ENCODE measurements around the gene SLC26A3.
"Not testable (repeated sequence)": the region's sequence is repeated elsewhere in the genome, so short reads cannot be mapped to it uniquely, and the experiment has no call there.

SLC26A3 gene

GRCh38 chr7:107803009-107803610, at the start of gene SLC26A3:
TSS of gene SLC26A3 (minus strand) at chr7:107803223. CDS start at chr7:107794509, 8,714 bp downstream.
- no peak for DNase-seq (ENCODE audit: low read depth, low spot score)

DNA sequence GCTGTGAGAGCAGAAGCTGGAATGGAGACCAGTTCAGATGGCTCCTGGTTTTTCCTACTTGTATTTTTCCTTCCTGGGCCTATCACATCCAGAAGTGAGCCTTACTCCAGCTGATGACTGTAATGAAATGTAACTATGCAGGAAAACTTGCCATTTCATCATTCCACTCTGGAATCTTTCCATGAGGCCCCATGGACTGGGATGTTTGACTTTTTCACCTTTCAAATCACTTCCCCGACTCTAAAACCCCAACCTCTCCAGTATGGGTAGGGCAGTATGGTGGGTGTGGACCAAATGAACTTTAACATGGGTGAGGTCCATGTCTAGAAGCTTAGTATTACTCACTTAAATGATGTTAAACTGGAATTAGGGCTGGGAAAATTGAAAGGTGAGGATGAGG, 47.6 kb upstream of the SLC26A3 start:
- DNase-seq (ENCODE audit: low read depth, low spot score): no peak

DNA sequence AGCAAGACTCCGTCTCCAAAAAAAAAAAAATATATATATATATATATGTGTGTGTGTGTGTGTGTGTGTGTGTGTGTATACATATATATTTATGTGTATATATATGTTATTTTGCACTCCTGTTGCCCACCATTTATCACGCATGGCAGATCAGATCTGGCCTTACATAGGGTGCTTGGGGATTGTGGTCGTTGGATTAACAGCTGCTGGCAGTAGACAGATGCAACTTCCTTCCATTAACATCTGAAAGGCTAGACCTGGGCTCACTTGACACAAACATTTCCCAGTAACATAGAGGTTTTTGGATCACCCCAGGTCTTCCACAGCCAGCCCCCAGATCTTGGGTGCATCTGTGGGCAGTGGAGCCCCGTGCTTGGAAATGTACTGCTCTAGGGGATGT, 47.2 kb upstream of the SLC26A3 start:
- DNase-seq (ENCODE audit: low read depth, low spot score): no peak

- not testable (repeated sequence) for DNase-seq (ENCODE audit: low read depth, low spot score)
Observed at GRCh38 chr7:107848211-107848610, 45.2 kb upstream of the SLC26A3 start.

DNA sequence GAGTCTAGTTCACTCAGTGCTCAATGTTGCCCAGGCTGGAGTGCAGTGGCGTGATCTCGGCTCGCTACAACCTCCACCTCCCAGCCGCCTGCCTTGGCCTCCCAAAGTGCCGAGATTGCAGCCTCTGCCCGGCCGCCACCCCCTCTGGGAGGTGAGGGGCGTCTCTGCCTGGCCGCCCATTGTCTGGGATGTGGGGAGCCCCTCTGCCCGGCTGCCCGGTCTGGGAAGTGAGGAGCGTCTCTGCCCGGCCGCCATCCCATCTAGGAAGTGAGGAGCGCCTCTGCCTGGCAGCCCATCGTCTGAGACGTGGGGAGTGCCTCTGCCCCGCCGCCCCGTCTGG, 44.8 kb upstream of the SLC26A3 start:
- not testable (repeated sequence) for DNase-seq (ENCODE audit: low read depth, low spot score)

- no peak for DNase-seq (ENCODE audit: low read depth, low spot score)
Observed at GRCh38 chr7:107847168-107847835, 44.3 kb upstream of the SLC26A3 start.

- no peak for DNase-seq (ENCODE audit: low read depth, low spot score)
Observed at GRCh38 chr7:107846324-107846723, 43.3 kb upstream of the SLC26A3 start.

DNA sequence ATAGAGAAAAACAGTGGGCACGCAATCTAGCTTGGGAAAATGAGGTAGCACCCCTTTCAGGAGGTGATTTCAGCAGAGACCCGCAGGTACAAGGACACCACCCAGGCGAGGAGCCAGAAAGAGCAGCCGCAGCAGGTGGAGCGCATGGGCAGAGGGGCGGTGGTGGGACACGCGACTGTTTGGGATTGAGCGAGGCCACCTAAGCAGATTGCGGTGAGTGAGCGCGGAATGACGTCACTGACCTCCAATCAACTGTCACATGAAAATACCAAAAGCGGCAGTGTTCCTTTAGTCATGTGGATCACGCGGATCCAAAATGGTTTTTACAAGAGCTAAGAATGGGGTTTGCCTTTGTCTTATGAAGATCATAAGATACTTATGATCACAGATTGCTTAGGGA, 40.2 kb upstream of the SLC26A3 start:
- no peak for DNase-seq (ENCODE audit: low read depth, low spot score)

GRCh38 chr7:107842213-107842612, 39.2 kb upstream of the SLC26A3 start:
- no peak for DNase-seq (ENCODE audit: low read depth, low spot score)

- DNase-seq (ENCODE audit: low read depth, low spot score): no peak
Observed at GRCh38 chr7:107838816-107839565, 36.0 kb upstream of the SLC26A3 start.

DNA sequence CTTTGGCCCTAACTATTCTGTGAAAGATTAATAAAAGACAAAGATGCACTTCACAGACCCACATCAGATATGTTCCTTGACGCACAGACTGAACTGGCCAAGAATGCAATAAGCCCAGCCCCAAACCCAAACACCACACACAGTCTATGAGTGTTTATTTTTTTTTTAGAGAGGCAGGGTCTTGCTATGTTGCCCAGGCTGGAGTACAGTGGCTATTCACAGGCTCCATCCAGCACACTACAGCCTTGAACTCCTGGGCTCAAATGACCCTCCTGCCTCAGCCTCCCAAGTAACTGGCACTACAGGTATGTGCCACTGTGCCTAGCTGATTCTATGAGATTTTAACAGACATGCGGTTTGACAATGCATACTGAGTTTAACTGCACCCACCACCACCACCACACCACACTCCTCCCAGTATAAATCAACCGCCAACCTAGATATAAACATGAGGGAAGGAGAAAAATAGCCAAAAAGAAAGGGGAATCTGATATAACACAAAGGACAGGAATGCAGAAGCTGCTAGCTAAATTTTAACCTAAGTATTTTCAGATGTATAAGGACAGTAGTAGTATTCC, 35.1 kb upstream of the SLC26A3 start:
- no peak for DNase-seq (ENCODE audit: low read depth, low spot score)

GRCh38 chr7:107837145-107837512, 34.1 kb upstream of the SLC26A3 start:
- no peak for DNase-seq (ENCODE audit: low read depth, low spot score)

DNA sequence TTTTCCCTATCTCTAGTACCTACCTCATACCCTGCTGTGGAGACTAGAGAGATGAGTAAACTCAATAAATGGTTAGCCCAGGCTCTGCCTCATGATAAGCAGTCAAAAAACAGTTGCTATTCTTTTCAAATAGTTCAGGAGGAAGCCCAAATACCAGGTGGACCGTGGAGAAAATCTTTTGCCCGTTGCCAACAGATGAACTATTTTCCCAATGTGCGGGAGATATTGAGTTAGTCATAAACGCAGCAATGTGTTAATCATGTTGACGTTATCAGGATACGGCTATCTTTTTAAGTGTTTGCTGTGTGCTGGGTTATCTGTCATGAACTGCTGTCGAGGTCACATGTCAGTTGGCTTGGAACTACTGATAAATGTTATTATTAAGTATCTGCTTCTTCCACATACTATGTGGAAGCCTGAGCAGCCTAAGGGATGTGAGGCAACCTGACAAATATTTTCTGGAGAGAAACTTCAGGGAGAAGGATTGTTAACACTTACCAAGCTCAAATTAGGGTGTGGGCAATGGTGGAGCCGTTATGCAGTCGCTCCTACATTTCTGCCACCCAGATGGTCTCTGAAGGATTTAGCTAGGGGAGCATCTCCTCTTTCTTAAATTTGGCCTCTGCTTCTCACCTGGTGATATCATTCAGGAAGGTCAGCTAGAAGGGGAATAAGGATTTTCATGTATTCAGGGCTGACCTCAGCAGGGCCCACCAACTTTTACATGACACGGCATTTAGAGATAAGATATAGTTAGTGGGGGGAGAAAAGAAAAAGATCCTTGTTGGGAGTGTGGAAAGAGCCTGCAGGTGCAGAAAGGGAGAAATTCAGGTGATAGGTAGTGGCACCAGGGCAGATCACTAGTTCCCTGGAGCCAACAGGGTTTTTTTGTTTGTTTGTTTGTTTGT, 33.5 kb upstream of the SLC26A3 start:
- no peak for DNase-seq (ENCODE audit: low read depth, low spot score)

DNA sequence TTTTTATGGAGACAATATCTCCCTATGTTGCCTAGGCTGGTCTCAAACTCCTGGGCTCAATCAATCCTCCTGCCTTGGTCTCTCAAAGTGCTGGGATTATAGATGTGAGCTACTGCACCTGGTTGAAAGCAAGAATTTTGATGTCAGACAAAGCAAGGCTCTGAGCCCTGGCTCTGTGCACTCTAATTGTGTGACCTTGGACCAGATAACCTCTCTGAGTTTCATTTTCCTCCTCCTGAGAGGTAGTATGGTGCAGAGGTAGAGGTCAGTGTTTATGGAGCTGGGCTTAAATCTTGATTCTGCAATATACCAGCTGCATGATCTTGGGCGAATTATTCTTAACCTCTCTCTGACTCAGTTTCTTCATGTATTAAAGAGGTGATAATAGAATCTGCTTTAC, 31.4 kb upstream of the SLC26A3 start:
- DNase-seq (ENCODE audit: low read depth, low spot score): no peak

DNA sequence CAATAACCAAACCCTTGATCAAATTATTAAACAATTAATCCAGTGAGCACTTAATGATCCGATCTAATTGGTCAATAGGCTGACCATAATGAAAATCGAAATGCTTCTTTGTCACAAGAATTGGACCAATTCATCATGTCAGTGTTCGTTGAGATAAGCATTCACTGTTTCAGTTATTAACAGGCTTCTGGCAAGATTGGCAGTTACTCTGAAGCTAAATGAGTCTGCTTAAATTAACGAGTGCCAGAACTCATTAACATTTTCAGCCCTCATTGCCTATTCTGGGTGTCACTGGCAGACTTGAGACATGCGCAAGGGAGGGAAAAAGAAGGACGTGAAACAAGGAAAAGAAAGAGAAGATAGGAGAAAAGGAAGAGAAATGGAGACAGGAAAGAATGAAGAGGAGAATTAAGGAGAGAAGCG, 30.7 kb upstream of the SLC26A3 start:
- no peak for DNase-seq (ENCODE audit: low read depth, low spot score)

DNA sequence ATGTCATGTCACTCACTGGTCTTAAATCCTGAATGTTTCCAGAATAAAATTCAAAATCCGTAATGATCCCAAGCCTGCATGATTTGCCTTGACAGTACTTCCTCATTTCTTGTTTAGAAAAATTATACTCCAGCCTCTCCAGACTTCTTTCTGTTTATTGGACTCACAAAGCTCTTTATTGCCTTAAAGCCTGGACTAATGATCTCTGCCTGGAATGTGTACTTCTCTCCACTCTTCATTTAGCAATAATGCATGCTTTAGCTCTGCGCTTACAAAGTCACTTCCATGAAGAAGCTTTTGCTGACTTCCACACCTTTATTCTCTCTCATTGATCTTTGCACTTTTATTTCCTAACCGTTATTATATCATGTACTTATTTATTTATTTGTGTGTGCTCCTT, 27.4 kb upstream of the SLC26A3 start:
- no peak for DNase-seq (ENCODE audit: low read depth, low spot score)

- no peak for DNase-seq (ENCODE audit: low read depth, low spot score)
Observed at GRCh38 chr7:107828540-107828939, 25.5 kb upstream of the SLC26A3 start.

GRCh38 chr7:107827501-107827900, 24.5 kb upstream of the SLC26A3 start:
- DNase-seq (ENCODE audit: low read depth, low spot score): no peak

DNA sequence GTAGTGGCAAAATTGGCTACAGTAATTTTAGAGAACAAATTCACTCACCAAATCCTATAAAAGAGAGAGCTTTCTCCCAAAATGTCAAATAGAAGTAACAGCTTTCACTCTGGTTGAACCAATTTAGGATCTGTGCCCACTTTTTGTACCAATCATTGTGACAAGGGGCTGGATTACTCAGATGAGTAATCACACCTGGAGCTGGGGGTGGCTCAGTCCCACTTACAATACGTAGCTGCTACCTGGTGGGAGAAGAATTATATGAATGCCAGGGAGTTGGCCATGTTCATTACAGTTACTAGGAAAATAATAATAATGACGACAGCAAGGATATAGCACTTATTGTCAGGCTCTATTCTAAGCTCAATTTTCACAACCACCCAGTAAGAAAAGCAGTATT, 23.4 kb upstream of the SLC26A3 start:
- no peak for DNase-seq (ENCODE audit: low read depth, low spot score)

GRCh38 chr7:107824858-107825257, 21.8 kb upstream of the SLC26A3 start:
- DNase-seq (ENCODE audit: low read depth, low spot score): no peak

- no peak for DNase-seq (ENCODE audit: low read depth, low spot score)
Observed at GRCh38 chr7:107818622-107819021, 15.6 kb upstream of the SLC26A3 start.
